Vagina (tissue), 2 donors: ENCODE results near the gene SEZ6L.

Experiments
- CTCF ChIP-seq, 3 experiments: fragments of 450-650 bp in 2 of 3; fragments of 200-600 bp in 1 of 3; sonication (generic) in 1 of 3; IDR thresholded peaks; one replicate each; pipeline ENCODE4 v1.5.1; 2017 to 2019; ENCODE audit warnings: antibody characterized with exemption in 3 of 3, mild to moderate bottlenecking in 2 of 3, moderate library complexity in 2 of 3
- POLR2A ChIP-seq, 2 donors: fragments of 450-650 bp; IDR thresholded peaks; one replicate each; pipeline ENCODE4 v1.6.1; 2017; ENCODE audit warnings: antibody characterized with exemption in 2 of 2, mild to moderate bottlenecking in 2 of 2, moderate library complexity in 2 of 2
- POLR2AphosphoS5 ChIP-seq, 2 donors: sonication (generic); formaldehyde crosslinking; IDR thresholded peaks; one replicate each; pipeline ENCODE4 v1.9.0; 2017; ENCODE audit warnings: antibody characterized with exemption in 2 of 2, mild to moderate bottlenecking in 2 of 2, low read depth in 1 of 2; ENCODE audit not compliant: insufficient read depth in 1 of 2

- TF ChIP-seq POLR2AphosphoS5 (IDR thresholded peaks at IDR 0.05; ENCODE audit: insufficient read depth in 1 of 2, low read depth in 1 of 2), result no peak
- TF ChIP-seq POLR2A (IDR thresholded peaks at IDR 0.05), result no peak
- no peak for TF ChIP-seq CTCF (IDR thresholded peaks at IDR 0.05)
These were observed 1.7 kb downstream of the SEZ6L start for GRCh38 chr22:26170795-26171580.
